Right ventricle myocardium superior (tissue), 1 donor: ENCODE results near the gene GPR61. TPM values are rescaled to one million over a fixed set of nuclear protein-coding genes. Genes with fewer than 3 reads are reported as not detected.
A peak's percentile ranks its signal among the peaks of the same experiment; 100 is the strongest.

Experiments
- ATAC-seq: fragments of 200-7000 bp; cut with Tn5 transposase; one replicate; pipeline ENCODE4 v1.9.1; 2020; ENCODE audit warnings: mild to moderate bottlenecking; ENCODE audit not compliant: poor library complexity
- DNase-seq: peaks from one replicate; pipeline ENCODE4 v3.0.0-alpha.2; 2020
- intact Hi-C: fragments of 100-400 bp; cut with DNase I; formaldehyde crosslinking; loops from one replicate; pipeline ENCODE4 v1.11.2; 2022
- total RNA-seq: library from RNA; stranded (reverse); fragmentation: NEBNext Ultra II Directional; extraction: Animal tissue kit (Norgen Biotek cat#: 25700); gene quantifications from one replicate; pipeline ENCODE4 v1.2.1, GENCODE V29; 2021
- donor health status: DM: no; HTN: yes; CAD: no; lungs with severe emphysema.

GPR61 gene
- total RNA-seq, 1 donor from 2014 or later, result 0.32 TPM

- DNase-seq (no peak), ATAC-seq (peak; percentile 30)
- intact Hi-C loops, result loop anchor here (2.0 to 5.0 kb wide), 3 partner anchors 85 to 435 kb away; partner anchors contain the start of gene AHCYL1
Measured at GRCh38 chr1:109547463-109548320, 8.0 kb downstream of the GPR61 start.

- peak; percentile 97 for ATAC-seq
- intact Hi-C loops, result loop anchor here (5.0 kb wide), 2 partner anchors 84 to 434 kb away; partner anchors contain the start of gene AHCYL1
- DNase-seq, result peak; percentile 98
Measured at GRCh38 chr1:109548321-109549267, 8.9 kb downstream of the GPR61 start, which contains the start of gene GNAI3. Gene GNAI3, plus strand, starts transcription at chr1:109548615. Its CDS starts 106 bp downstream, at chr1:109548721.

GRCh38 chr1:109556563-109556962 lies 16.9 kb downstream of the GPR61 start:
- intact Hi-C loops, result no loop called here
- no peak for DNase-seq
- ATAC-seq, result no peak

- DNase-seq (no peak), ATAC-seq (no peak)
- intact Hi-C loops, result no loop called here
Measured at GRCh38 chr1:109557520-109557919, 17.8 kb downstream of the GPR61 start.

GRCh38 chr1:109559995-109560394 lies 20.3 kb downstream of the GPR61 start:
- intact Hi-C loops, result no loop called here
- ATAC-seq (no peak), DNase-seq (no peak)

- intact Hi-C loops, result no loop called here
- DNase-seq (no peak), ATAC-seq (no peak)
Measured at GRCh38 chr1:109564194-109564878, 24.7 kb downstream of the GPR61 start.

GRCh38 chr1:109565241-109565640 lies 25.6 kb downstream of the GPR61 start:
- no peak for ATAC-seq
- intact Hi-C loops, result no loop called here

GRCh38 chr1:109566982-109567381 lies 27.3 kb downstream of the GPR61 start:
- no peak for DNase-seq
- ATAC-seq, result peak; percentile 46
- intact Hi-C loops, result no loop called here

More at GRCh38 chr1:109565241-109565640, 25.6 kb downstream of the GPR61 start:
- no peak for DNase-seq

- no peak for ATAC-seq
- intact Hi-C loops, result no loop called here
- DNase-seq, result no peak
Measured at GRCh38 chr1:109567877-109568672, 28.4 kb downstream of the GPR61 start.

- DNase-seq (no peak), ATAC-seq (no peak)
- intact Hi-C loops, result no loop called here
Measured at GRCh38 chr1:109569323-109569722, 29.7 kb downstream of the GPR61 start.

GRCh38 chr1:109570414-109570813 lies 30.7 kb downstream of the GPR61 start:
- ATAC-seq, result peak; percentile 79
- intact Hi-C loops, result no loop called here
- no peak for DNase-seq

- intact Hi-C loops, result no loop called here
- DNase-seq (no peak), ATAC-seq (peak; percentile 51)
Measured at GRCh38 chr1:109573785-109574184, 34.1 kb downstream of the GPR61 start.

GRCh38 chr1:109578947-109579443 lies 39.3 kb downstream of the GPR61 start:
- no peak for DNase-seq
- intact Hi-C loops, result no loop called here
- peak; percentile 20 for ATAC-seq

- ATAC-seq (peak; percentile 92), DNase-seq (no peak)
- intact Hi-C loops, result no loop called here
Measured at GRCh38 chr1:109579491-109579890, 39.8 kb downstream of the GPR61 start.

- DNase-seq, result no peak
- intact Hi-C loops, result no loop called here
- no peak for ATAC-seq
Measured at GRCh38 chr1:109582021-109582420, 42.3 kb downstream of the GPR61 start.

- DNase-seq (no peak), ATAC-seq (no peak)
- intact Hi-C loops, result no loop called here
Measured at GRCh38 chr1:109584766-109585165, 45.1 kb downstream of the GPR61 start.

- no peak for DNase-seq
- intact Hi-C loops, result no loop called here
- ATAC-seq, result no peak
Measured at GRCh38 chr1:109586055-109586454, 46.4 kb downstream of the GPR61 start.

- DNase-seq, result no peak
- intact Hi-C loops, result no loop called here
- ATAC-seq, result no peak
Measured at GRCh38 chr1:109589177-109589576, 49.5 kb downstream of the GPR61 start.
